Thyroid gland (tissue), 4 donors: ENCODE results near the gene TCERG1L. TPM values are rescaled to one million over a fixed set of nuclear protein-coding genes. Genes with fewer than 3 reads are reported as not detected.

Experiments used
- DNase-seq, 2 donors: peaks; one replicate each; pipeline ENCODE4 v3.0.0-alpha.2; 2019
- H3K27ac ChIP-seq, 3 donors: fragments of 200-600 bp; sonication (generic); 1 replicate in 2 of 3; 2 replicates in 1 of 3; pipeline ENCODE4 v1.5.1; 2016 to 2019; ENCODE audit warnings: mild to moderate bottlenecking in 1 of 3, moderate library complexity in 1 of 3
- H3K27me3 ChIP-seq: fragments of 200-600 bp; sonication (generic); one replicate; pipeline ENCODE4 v1.5.1; 2019
- H3K36me3 ChIP-seq, 2 donors: fragments of 200-600 bp; sonication (generic); one replicate each; pipeline ENCODE4 v1.5.1; 2016 to 2019
- H3K4me1 ChIP-seq, 2 donors: fragments of 200-600 bp; sonication (generic); one replicate each; pipeline ENCODE4 v1.5.1; 2017 to 2019
- H3K4me3 ChIP-seq, 3 donors: fragments of 200-600 bp; sonication (generic); replicated peaks in 1 of 3; 1 replicate in 2 of 3; 2 replicates in 1 of 3; pipeline ENCODE4 v1.5.1; 2016; ENCODE audit warnings: mild to moderate bottlenecking in 1 of 3
- H3K9me3 ChIP-seq: fragments of 200-600 bp; sonication (generic); one replicate; pipeline ENCODE4 v1.5.1; 2017
- POLR2A ChIP-seq, 2 donors: fragments of 450-650 bp; IDR thresholded peaks; one replicate each; pipeline ENCODE4 v1.6.1; 2017; ENCODE audit warnings: antibody characterized with exemption in 2 of 2, mild to moderate bottlenecking in 2 of 2, moderate library complexity in 1 of 2
- WGBS, 2 donors: methylation state at CpG; one replicate each; pipeline ENCODE4 v1.1.5; 2017; 5-methylcytosine and 5-hydroxymethylcytosine counted together
- intact Hi-C: fragments of 100-400 bp; cut with DNase I; formaldehyde crosslinking; loops from one replicate; pipeline ENCODE4 v1.15.1; 2023
- total RNA-seq, 4 donors: library from RNA; depleted of rRNA; stranded (reverse); fragments of >200 nt; gene quantifications; one replicate each; pipeline ENCODE4 v1.2.3, GENCODE V29; 2016
- TF ChIP-seq, protein P1 (sequence below), 6 experiments: fragments of 200-600 bp in 3 of 6; fragments of 450-650 bp in 3 of 6; sonication (generic) in 3 of 6; IDR thresholded peaks; one replicate each; pipeline ENCODE4 v1.5.1; 2016 to 2019; ENCODE audit warnings: antibody characterized with exemption in 6 of 6, mild to moderate bottlenecking in 2 of 6, inconsistent platforms in 1 of 6, moderate library complexity in 1 of 6

The TCERG1L gene
- total RNA-seq, 4 donors from 2014 or later = 4.3 to 23.6 (median 8.2) TPM

DNA sequence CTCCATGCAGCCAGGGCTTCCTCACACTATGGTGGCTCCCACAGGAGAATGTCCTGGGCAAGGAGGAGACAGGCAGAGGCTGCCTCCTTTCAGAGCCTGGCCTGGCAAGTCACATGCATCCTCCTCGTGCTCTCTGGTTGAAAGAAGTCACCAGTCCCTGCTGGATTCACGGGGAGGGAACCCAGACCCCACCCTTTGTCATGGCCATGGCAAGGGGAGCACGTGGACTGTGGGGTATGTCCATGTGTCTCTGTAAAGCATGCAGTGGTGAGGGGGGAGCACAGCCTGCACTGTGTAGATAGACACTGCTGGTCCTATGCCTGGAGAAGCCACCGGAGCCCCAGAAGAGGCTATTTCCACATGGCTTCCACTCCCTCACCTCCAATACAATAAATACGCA is 225.0 kb downstream of the TCERG1L start:
- Histone ChIP-seq H3K4me3 (no peak overlapping the region), H3K27ac (no peak overlapping the region), H3K36me3 (no peaks in the 10 kb centered on the region), H3K27me3 (no peaks in the 10 kb centered on the region), H3K9me3 (no peaks in the 10 kb centered on the region), H3K4me1 (peaks cover 0 to 4% of the 10 kb centered on the region in 2 donors)
- no peak for DNase-seq
- WGBS, 2 donors = 95 to 98% methylated on average over 4 to 5 of the region's 5 CpGs
- TF ChIP-seq, protein P1, sequence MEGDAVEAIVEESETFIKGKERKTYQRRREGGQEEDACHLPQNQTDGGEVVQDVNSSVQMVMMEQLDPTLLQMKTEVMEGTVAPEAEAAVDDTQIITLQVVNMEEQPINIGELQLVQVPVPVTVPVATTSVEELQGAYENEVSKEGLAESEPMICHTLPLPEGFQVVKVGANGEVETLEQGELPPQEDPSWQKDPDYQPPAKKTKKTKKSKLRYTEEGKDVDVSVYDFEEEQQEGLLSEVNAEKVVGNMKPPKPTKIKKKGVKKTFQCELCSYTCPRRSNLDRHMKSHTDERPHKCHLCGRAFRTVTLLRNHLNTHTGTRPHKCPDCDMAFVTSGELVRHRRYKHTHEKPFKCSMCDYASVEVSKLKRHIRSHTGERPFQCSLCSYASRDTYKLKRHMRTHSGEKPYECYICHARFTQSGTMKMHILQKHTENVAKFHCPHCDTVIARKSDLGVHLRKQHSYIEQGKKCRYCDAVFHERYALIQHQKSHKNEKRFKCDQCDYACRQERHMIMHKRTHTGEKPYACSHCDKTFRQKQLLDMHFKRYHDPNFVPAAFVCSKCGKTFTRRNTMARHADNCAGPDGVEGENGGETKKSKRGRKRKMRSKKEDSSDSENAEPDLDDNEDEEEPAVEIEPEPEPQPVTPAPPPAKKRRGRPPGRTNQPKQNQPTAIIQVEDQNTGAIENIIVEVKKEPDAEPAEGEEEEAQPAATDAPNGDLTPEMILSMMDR (IDR thresholded peaks at IDR 0.05) = no peak
- no peak for TF ChIP-seq POLR2A (IDR thresholded peaks at IDR 0.05)
- intact Hi-C loops = no loop called here

DNA sequence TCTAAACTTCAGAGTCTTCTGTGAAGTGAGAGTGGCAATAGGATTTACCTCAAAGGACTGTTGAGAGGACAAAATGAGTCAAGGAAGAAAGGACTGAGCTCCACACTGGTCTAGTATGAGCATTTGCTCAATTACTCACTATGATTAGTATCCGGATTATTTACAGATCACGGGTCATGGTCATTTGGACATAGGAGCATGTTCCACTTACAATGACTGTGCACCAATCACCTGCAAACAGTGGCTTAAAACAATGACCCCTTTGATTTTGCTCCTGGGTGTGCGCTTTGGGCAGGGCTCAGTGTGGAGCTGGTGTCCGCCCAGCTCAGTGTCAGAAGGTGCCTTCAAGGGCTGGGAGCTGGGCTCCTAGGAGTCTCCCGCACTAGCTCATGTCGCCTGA is 225.4 kb downstream of the TCERG1L start:
- H3K27me3 ChIP-seq = no peaks in the 10 kb centered on the region
- H3K9me3 ChIP-seq = no peaks in the 10 kb centered on the region
- no peaks in the 10 kb centered on the region for H3K36me3 ChIP-seq
- TF ChIP-seq POLR2A (IDR thresholded peaks at IDR 0.05) = no peak
- TF ChIP-seq, protein P1 (IDR thresholded peaks at IDR 0.05) = no peak
- 94 to 95% methylated on average over 5 to 6 of the region's 6 CpGs for WGBS, 2 donors
- H3K27ac ChIP-seq = no peak overlapping the region
- intact Hi-C loops = no loop called here
- DNase-seq = no peak
- H3K4me3 ChIP-seq = no peak overlapping the region
- H3K4me1 ChIP-seq = peaks cover 0 to 7% of the 10 kb centered on the region in 2 donors

DNA sequence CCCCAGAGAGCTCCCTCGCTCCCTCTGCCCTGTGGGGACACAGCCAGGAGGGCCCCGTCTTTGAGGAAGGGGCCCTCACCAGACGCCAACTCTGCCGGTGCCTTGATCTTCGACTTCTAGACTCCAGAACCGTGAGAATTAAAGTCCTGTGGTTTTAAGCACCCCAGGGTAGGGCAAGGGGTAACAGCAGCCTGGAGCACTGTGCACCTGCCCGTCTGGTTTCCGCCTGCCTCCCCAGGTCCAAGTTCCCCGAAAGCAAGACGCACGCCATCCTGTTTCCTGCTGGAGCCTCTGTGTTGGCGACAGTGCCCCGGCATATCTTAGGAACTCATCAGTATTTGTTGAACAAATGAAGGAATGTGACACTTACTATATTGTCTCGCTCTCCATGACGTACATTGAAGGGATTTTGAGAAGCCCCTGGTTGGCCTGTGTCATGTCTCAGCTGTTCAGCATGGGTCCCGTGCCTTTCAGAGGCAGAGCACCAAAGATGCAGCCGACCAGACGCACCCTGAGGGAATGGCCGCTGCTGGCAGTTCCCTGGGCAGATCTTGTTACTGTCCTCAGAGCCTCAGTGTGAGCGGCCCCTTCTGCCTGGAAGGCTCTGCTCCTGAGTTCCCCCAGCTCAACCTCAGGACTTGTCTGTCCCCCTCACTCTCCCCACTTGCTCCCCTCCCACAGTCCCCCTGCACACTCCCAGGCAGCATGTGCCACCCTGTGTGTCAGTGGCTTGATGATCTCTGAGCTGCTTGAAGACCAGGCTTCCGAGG is 226.2 kb downstream of the TCERG1L start:
- H3K4me1 ChIP-seq = peaks cover 0 to 7% of the 10 kb centered on the region in 2 donors
- no peaks in the 10 kb centered on the region for H3K9me3 ChIP-seq
- H3K27me3 ChIP-seq = no peaks in the 10 kb centered on the region
- no peaks in the 10 kb centered on the region for H3K36me3 ChIP-seq
- H3K27ac ChIP-seq = no peak overlapping the region
- no peak for DNase-seq
- 79 to 85% methylated on average over 18 to 21 of the region's 21 CpGs for WGBS, 2 donors
- H3K4me3 ChIP-seq = no peak overlapping the region
- TF ChIP-seq POLR2A (IDR thresholded peaks at IDR 0.05) = no peak
- TF ChIP-seq, protein P1 (IDR thresholded peaks at IDR 0.05) = no peak
- intact Hi-C loops = no loop called here

DNA sequence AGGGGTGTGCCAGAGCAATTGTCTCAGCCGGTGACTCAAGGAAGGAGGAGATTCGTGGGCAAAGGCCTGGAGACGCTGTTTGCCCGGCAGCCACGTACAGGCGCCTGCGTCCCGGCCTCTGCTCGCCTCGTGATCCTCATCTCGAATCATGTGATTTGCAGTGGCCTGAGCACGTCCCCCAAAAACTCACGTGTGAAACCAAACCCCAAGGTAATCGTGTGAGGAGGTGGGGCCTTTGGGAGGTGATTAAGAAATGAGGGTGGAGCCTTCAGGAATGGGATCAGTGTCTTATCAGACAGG is 226.8 kb downstream of the TCERG1L start:
- H3K27me3 ChIP-seq = no peaks in the 10 kb centered on the region
- no peak for DNase-seq
- H3K4me1 ChIP-seq = peaks cover 0 to 7% of the 10 kb centered on the region in 2 donors
- WGBS, 2 donors = 87 to 93% methylated on average over 14 of the region's 14 CpGs
- intact Hi-C loops = no loop called here
- no peak overlapping the region for H3K4me3 ChIP-seq
- H3K27ac ChIP-seq = no peak overlapping the region
- no peak for TF ChIP-seq POLR2A (IDR thresholded peaks at IDR 0.05)
- TF ChIP-seq, protein P1 (IDR thresholded peaks at IDR 0.05) = no peak
- H3K9me3 ChIP-seq = no peaks in the 10 kb centered on the region
- H3K36me3 ChIP-seq = no peaks in the 10 kb centered on the region

DNA sequence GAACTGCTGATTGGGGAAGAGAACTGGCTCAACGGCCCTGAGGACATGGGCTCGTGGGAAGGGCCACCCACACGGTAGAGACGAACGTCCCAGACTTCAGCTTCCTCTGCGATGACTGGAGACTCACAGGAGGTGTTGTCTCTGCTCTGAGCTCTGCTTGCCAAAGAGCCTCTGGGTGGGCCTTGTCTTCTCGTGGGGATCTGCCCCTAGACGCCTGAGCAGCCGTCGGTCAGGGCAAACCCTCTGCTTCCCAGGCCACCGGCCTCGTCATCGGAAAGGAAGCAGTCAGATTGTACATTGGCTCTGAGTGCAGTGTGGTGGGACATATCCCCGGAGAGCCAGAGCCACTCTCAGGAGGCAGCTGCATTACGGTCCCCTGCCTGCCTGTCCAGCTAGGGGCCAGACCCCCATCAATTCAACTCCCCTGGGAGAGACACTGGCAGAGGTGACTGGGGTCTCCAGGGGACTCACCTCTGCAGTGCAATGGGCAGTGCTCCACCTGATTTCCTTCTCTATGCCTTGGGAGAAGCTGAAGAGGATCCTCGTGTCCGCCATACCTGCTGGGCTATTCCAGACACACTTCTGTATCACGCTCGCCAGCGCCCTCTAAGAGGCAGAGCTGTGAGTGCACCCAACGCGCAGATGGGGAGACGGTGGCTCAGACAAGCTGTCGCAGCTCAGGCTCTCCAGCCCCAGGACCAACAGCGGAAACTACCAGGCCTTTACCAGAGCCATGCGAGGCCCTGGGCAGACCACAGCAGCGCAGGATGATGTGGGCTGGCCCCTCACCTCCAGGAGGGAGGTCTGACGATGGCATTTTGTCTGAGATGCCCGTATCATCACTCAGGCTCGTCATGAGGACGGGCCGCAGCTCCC is 227.4 kb downstream of the TCERG1L start:
- Histone ChIP-seq H3K36me3 (no peaks in the 10 kb centered on the region), H3K4me3 (no peak overlapping the region), H3K4me1 (peaks cover 0 to 7% of the 10 kb centered on the region in 2 donors), H3K9me3 (no peaks in the 10 kb centered on the region), H3K27me3 (no peaks in the 10 kb centered on the region), H3K27ac (no peak overlapping the region)
- DNase-seq = peak in 1 of 2 donors; percentile 11
- 79 to 82% methylated on average over 12 to 29 of the region's 32 CpGs for WGBS, 2 donors
- TF ChIP-seq, protein P1 (IDR thresholded peaks at IDR 0.05) = no peak
- no peak for TF ChIP-seq POLR2A (IDR thresholded peaks at IDR 0.05)
- intact Hi-C loops = no loop called here
